Measurements from ENCODE around the gene ZNF750.

The ZNF750 gene

GRCh38 chr17:82838386-82839063, 1.3 kb downstream of the ZNF750 start (continued):
- TF ChIP-seq CREB5 (CRISPR knock-in tag; IDR thresholded peaks at IDR 0.05; ENCODE audit: low read depth), result no peak
- no peak for TF ChIP-seq ESRRG (CRISPR knock-in tag; IDR thresholded peaks at IDR 0.05)

GRCh38 chr17:82837586-82838320, 2.1 kb downstream of the ZNF750 start:
- TF ChIP-seq ZNF70 (CRISPR knock-in tag; IDR thresholded peaks at IDR 0.05) (no peak), ESRRG (CRISPR knock-in tag; IDR thresholded peaks at IDR 0.05) (no peak), OSR1 (CRISPR knock-in tag; IDR thresholded peaks at IDR 0.05) (no peak), ZNF8 (CRISPR knock-in tag; IDR thresholded peaks at IDR 0.05) (no peak), PATZ1 (CRISPR knock-in tag; IDR thresholded peaks at IDR 0.05; ENCODE audit: borderline replicate concordance) (no peak), CSDC2 (CRISPR knock-in tag; IDR thresholded peaks at IDR 0.05) (no peak), GLIS3 (CRISPR knock-in tag; IDR thresholded peaks at IDR 0.05) (no peak), TOX (CRISPR knock-in tag; IDR thresholded peaks at IDR 0.05; ENCODE audit: borderline replicate concordance) (no peak), RARB (CRISPR knock-in tag; IDR thresholded peaks at IDR 0.05) (no peak), SNAI2 (CRISPR knock-in tag; IDR thresholded peaks at IDR 0.05) (no peak), ZFP3 (CRISPR knock-in tag; IDR thresholded peaks at IDR 0.05) (no peak), ZFP30 (CRISPR knock-in tag; IDR thresholded peaks at IDR 0.05) (no peak)
- no peak for ATAC-seq

- no peak for ATAC-seq
- TF ChIP-seq CSRNP3 (CRISPR knock-in tag; IDR thresholded peaks at IDR 0.05), result no peak
- TF ChIP-seq PPARA (CRISPR knock-in tag; IDR thresholded peaks at IDR 0.05; ENCODE audit: borderline replicate concordance), result no peak
- no peak for TF ChIP-seq RARB (CRISPR knock-in tag; IDR thresholded peaks at IDR 0.05)
- no peak for TF ChIP-seq BACH2 (CRISPR knock-in tag; IDR thresholded peaks at IDR 0.05; ENCODE audit: borderline replicate concordance)
- TF ChIP-seq POU6F1 (CRISPR knock-in tag; IDR thresholded peaks at IDR 0.05; ENCODE audit: borderline replicate concordance, low read depth), result no peak
- no peak for TF ChIP-seq GLIS3 (CRISPR knock-in tag; IDR thresholded peaks at IDR 0.05)
- no peak for TF ChIP-seq OSR1 (CRISPR knock-in tag; IDR thresholded peaks at IDR 0.05)
- TF ChIP-seq TSHZ2 (CRISPR knock-in tag; IDR thresholded peaks at IDR 0.05), result no peak
- TF ChIP-seq ZFP3 (CRISPR knock-in tag; IDR thresholded peaks at IDR 0.05), result no peak
- TF ChIP-seq TCF4 (CRISPR knock-in tag; IDR thresholded peaks at IDR 0.05; ENCODE audit: borderline replicate concordance), result no peak
These were observed 2.9 kb downstream of the ZNF750 start for GRCh38 chr17:82836823-82837357.
